HepG2 (cell line): ENCODE data around the gene MRRF. TPM values are rescaled to one million over a fixed set of nuclear protein-coding genes. Genes with fewer than 3 reads are reported as not detected.

Source experiments
- ASH2L ChIP-seq: fragments of 300-600, 200-600 bp; sonication (generic); IDR thresholded peaks from 2 replicates; pipeline ENCODE4 v1.7.0; 2017; ENCODE audit warnings: low read depth, mild to moderate bottlenecking, moderate library complexity, mixed read lengths, low read length; ENCODE audit not compliant: insufficient read length
- ERF ChIP-seq: IDR thresholded peaks from 2 replicates; pipeline ENCODE4 v1.6.1; 2018; ENCODE audit warnings: missing biosample characterization, missing genetic modification reagents
- FOSL2 ChIP-seq: sonication (generic); formaldehyde crosslinking; IDR thresholded peaks from 2 replicates; pipeline ENCODE4 v1.4.0; 2020; ENCODE audit warnings: missing genetic modification reagents
- GABPB1 ChIP-seq: IDR thresholded peaks from 2 replicates; pipeline ENCODE4 v1.6.1; 2016; ENCODE audit warnings: mild to moderate bottlenecking, missing genetic modification reagents, moderate library complexity, missing compliant biosample characterization
- IRF2 ChIP-seq: IDR thresholded peaks from 2 replicates; pipeline ENCODE4 v1.6.1; 2018; ENCODE audit warnings: missing genetic modification reagents, missing compliant biosample characterization
- MAZ ChIP-seq, 2 experiments: sonication (generic) in 1 of 2; formaldehyde crosslinking in 1 of 2; IDR thresholded peaks; 2 replicates each; pipeline versions ENCODE4 v1.5.0 to v1.6.1; 2012 to 2020; ENCODE audit warnings: low read depth in 2 of 2, mild to moderate bottlenecking in 2 of 2, borderline replicate concordance in 1 of 2, improper control_type of control experiment in 1 of 2, low read length in 1 of 2, missing genetic modification reagents in 1 of 2, moderate library complexity in 1 of 2
- SIN3B ChIP-seq: fragments of 150-350 bp; IDR thresholded peaks from 2 replicates; pipeline ENCODE4 v1.6.1; 2014; ENCODE audit warnings: low read length
- YEATS4 ChIP-seq: sonication (generic); formaldehyde crosslinking; IDR thresholded peaks from 2 replicates; pipeline ENCODE4 v1.4.0; 2020; ENCODE audit warnings: missing genetic modification reagents, borderline replicate concordance
- ZNF121 ChIP-seq: sonication (generic); formaldehyde crosslinking; IDR thresholded peaks from 2 replicates; pipeline ENCODE4 v1.5.0; 2020; ENCODE audit warnings: mild to moderate bottlenecking, missing genetic modification reagents
- polyA plus RNA-seq, 8 experiments: library from polyadenylated mRNA; depleted of rRNA in 3 of 8; stranded (reverse) in 7 of 8; unstranded in 1 of 8; fragments of >200 nt; fragmentation: Illumina TruSeq in 4 of 8; extraction: Trizol in 4 of 8; gene quantifications; 2 replicates each; pipeline versions ENCODE4 v1.2.1 to v1.2.3, GENCODE V29; 2011 to 2016; ENCODE audit warnings: low read depth in 4 of 8, missing spikeins in 1 of 8, mixed read lengths in 1 of 8; ENCODE audit not compliant: insufficient read depth in 1 of 8
- total RNA-seq, 5 experiments: library from RNA; depleted of rRNA; stranded (reverse); fragments of >200 nt; fragmentation: Illumina TruSeq; extraction: Trizol; gene quantifications; 2 replicates each; pipeline ENCODE4 v1.2.3, GENCODE V29; 2016; ENCODE audit warnings: low read depth in 1 of 5
- TF ChIP-seq, protein P1 (sequence below): sonication (generic); formaldehyde crosslinking; IDR thresholded peaks from 2 replicates; pipeline ENCODE4 v1.4.0; 2020; ENCODE audit warnings: mild to moderate bottlenecking, missing genetic modification reagents, borderline replicate concordance
- TF ChIP-seq, protein P2 (sequence below): sonication (generic); formaldehyde crosslinking; IDR thresholded peaks from 2 replicates; pipeline ENCODE4 v1.4.0; 2020; ENCODE audit warnings: missing genetic modification reagents, low read depth, mild to moderate bottlenecking, borderline replicate concordance
- TF ChIP-seq, protein P3 (sequence below): sonication (generic); formaldehyde crosslinking; IDR thresholded peaks from 2 replicates; pipeline ENCODE4 v1.5.0; 2020; ENCODE audit warnings: mild to moderate bottlenecking, missing genetic modification reagents, moderate library complexity
- TF ChIP-seq, protein P4 (sequence below): sonication (generic); formaldehyde crosslinking; IDR thresholded peaks from 2 replicates; pipeline ENCODE4; 2020; ENCODE audit warnings: missing genetic modification reagents, mild to moderate bottlenecking, borderline replicate concordance
- TF ChIP-seq, protein P5 (sequence below): sonication (generic); formaldehyde crosslinking; IDR thresholded peaks from 2 replicates; pipeline ENCODE4 v1.4.0; 2020; ENCODE audit warnings: low read depth, mild to moderate bottlenecking, missing genetic modification reagents

MRRF gene
- total and polyA plus RNA-seq, 2 of the 13 experiments (the other 11 are each of a cell fraction or from before 2014, with no cell fraction given), result 37.3 to 44.3 TPM

DNA sequence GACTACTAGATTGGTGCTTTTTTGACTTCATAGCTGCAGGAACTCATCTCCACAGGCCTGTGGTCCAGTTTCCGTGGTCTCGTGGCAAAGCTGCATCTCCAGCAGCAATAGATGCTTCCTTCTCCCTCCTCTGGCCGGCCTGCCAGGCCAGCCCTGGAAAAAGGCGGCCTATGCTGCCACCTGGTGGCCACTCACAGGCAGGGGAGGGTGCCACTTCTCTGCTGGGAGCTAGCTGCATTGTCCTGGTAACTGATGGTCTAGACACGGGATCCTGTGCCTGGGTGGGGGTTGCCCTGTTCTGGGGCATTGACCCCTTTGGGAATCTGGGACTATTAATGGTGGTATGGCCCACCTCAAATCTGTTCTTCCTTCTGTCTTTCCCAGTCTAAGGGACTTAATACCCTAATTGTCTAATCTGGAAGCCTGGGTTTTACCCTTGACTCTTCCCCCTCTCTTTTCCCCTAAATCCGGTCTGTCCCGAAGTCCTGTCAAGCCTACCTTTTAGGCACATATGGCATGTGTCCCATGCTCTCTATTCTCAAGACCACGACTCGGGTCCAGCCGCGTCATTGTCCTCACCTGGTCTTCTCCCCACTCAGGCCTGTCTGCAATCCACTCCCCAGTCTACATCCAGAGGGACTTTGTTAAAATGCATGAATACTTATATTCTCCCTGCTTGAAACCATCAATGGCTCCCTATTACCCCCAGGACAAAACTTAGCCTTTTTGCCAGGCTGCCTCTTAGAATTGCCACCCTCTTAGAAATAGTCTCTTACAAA is 86.1 kb downstream of the MRRF start (continued):
- TF ChIP-seq, protein P1, sequence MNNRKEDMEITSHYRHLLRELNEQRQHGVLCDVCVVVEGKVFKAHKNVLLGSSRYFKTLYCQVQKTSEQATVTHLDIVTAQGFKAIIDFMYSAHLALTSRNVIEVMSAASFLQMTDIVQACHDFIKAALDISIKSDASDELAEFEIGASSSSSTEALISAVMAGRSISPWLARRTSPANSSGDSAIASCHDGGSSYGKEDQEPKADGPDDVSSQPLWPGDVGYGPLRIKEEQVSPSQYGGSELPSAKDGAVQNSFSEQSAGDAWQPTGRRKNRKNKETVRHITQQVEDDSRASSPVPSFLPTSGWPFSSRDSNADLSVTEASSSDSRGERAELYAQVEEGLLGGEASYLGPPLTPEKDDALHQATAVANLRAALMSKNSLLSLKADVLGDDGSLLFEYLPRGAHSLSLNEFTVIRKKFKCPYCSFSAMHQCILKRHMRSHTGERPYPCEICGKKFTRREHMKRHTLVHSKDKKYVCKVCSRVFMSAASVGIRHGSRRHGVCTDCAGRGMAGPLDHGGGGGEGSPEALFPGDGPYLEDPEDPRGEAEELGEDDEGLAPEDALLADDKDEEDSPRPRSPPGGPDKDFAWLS (CRISPR knock-in tag), result no peak
- TF ChIP-seq, protein P2, sequence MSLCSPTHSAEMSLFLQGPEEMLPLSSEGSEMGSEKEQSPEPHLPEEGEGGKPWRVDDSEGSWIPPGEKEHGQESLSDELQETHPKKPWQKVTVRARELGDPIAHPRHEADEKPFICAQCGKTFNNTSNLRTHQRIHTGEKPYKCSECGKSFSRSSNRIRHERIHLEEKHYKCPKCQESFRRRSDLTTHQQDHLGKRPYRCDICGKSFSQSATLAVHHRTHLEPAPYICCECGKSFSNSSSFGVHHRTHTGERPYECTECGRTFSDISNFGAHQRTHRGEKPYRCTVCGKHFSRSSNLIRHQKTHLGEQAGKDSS (CRISPR knock-in tag), result peak; percentile 66; the same call in 1 of the 2 replicates
- TF ChIP-seq SIN3B, result 0 out of 2 replicates have a peak, but pooled peaks have one; percentile 41
- TF ChIP-seq ERF (CRISPR knock-in tag), result peak; percentile 40; the same call in 1 of the 2 replicates
- no peak for TF ChIP-seq YEATS4 (CRISPR knock-in tag)
- TF ChIP-seq, protein P3, sequence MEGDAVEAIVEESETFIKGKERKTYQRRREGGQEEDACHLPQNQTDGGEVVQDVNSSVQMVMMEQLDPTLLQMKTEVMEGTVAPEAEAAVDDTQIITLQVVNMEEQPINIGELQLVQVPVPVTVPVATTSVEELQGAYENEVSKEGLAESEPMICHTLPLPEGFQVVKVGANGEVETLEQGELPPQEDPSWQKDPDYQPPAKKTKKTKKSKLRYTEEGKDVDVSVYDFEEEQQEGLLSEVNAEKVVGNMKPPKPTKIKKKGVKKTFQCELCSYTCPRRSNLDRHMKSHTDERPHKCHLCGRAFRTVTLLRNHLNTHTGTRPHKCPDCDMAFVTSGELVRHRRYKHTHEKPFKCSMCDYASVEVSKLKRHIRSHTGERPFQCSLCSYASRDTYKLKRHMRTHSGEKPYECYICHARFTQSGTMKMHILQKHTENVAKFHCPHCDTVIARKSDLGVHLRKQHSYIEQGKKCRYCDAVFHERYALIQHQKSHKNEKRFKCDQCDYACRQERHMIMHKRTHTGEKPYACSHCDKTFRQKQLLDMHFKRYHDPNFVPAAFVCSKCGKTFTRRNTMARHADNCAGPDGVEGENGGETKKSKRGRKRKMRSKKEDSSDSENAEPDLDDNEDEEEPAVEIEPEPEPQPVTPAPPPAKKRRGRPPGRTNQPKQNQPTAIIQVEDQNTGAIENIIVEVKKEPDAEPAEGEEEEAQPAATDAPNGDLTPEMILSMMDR, result peak; percentile 97
- peak; percentile 94 for TF ChIP-seq ZNF121 (CRISPR knock-in tag)
- no peak for TF ChIP-seq ASH2L
- TF ChIP-seq FOSL2 (CRISPR knock-in tag), result peak; percentile 43; the same call in 1 of the 2 replicates
- peak; percentile 69; the same call in 1 of the 2 replicates for TF ChIP-seq MAZ (IDR thresholded peaks at IDR 0.05; ENCODE audit: borderline replicate concordance, low read depth, low read length)
- TF ChIP-seq MAZ (CRISPR knock-in tag; IDR thresholded peaks at IDR 0.05; ENCODE audit: low read depth), result no peak
- peak; percentile 62; the same call in 1 of the 2 replicates for TF ChIP-seq IRF2 (CRISPR knock-in tag)
- TF ChIP-seq, protein P4, sequence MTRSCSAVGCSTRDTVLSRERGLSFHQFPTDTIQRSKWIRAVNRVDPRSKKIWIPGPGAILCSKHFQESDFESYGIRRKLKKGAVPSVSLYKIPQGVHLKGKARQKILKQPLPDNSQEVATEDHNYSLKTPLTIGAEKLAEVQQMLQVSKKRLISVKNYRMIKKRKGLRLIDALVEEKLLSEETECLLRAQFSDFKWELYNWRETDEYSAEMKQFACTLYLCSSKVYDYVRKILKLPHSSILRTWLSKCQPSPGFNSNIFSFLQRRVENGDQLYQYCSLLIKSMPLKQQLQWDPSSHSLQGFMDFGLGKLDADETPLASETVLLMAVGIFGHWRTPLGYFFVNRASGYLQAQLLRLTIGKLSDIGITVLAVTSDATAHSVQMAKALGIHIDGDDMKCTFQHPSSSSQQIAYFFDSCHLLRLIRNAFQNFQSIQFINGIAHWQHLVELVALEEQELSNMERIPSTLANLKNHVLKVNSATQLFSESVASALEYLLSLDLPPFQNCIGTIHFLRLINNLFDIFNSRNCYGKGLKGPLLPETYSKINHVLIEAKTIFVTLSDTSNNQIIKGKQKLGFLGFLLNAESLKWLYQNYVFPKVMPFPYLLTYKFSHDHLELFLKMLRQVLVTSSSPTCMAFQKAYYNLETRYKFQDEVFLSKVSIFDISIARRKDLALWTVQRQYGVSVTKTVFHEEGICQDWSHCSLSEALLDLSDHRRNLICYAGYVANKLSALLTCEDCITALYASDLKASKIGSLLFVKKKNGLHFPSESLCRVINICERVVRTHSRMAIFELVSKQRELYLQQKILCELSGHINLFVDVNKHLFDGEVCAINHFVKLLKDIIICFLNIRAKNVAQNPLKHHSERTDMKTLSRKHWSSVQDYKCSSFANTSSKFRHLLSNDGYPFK (CRISPR knock-in tag), result no peak
- TF ChIP-seq, protein P5, sequence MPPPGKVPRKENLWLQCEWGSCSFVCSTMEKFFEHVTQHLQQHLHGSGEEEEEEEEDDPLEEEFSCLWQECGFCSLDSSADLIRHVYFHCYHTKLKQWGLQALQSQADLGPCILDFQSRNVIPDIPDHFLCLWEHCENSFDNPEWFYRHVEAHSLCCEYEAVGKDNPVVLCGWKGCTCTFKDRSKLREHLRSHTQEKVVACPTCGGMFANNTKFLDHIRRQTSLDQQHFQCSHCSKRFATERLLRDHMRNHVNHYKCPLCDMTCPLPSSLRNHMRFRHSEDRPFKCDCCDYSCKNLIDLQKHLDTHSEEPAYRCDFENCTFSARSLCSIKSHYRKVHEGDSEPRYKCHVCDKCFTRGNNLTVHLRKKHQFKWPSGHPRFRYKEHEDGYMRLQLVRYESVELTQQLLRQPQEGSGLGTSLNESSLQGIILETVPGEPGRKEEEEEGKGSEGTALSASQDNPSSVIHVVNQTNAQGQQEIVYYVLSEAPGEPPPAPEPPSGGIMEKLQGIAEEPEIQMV (CRISPR knock-in tag), result peak; percentile 58; the same call in 1 of the 2 replicates
- peak; percentile 24; the same call in 1 of the 2 replicates for TF ChIP-seq GABPB1 (CRISPR knock-in tag)
